MCF 10A (cell line): Measurements from ENCODE around the gene CAMKK2. TPM values are rescaled to one million over a fixed set of nuclear protein-coding genes. Genes with fewer than 3 reads are reported as not detected.
A peak's percentile ranks its signal among the peaks of the same experiment; 100 is the strongest.
"Not testable (repeated sequence)": the region's sequence is repeated elsewhere in the genome, so short reads cannot be mapped to it uniquely, and the experiment has no call there.

Experiments
- BruUV-seq: library from RNA; stranded (reverse); fragments of 400-500 nt; replicated peaks from 2 replicates; lab custom pipeline; 2021; lab: Mats Ljungman, UMichigan
- CTCF ChIA-PET: fragments of 300-600 bp; sonication (Branson Sonifier 250); formaldehyde crosslinking; extraction: SDS; loops from one replicate; lab custom pipeline; 2021; ENCODE audit warnings: antibody characterized with exemption, inconsistent platforms; lab: Yijun Ruan, JAX
- POLR2A ChIA-PET: fragments of 300-600, 350-650 bp; sonication (Branson Sonifier 250); formaldehyde crosslinking; extraction: SDS; loops from one replicate; lab custom pipeline; 2020; ENCODE audit warnings: antibody characterized with exemption, inconsistent platforms; lab: Yijun Ruan, JAX
- DNase-seq: peaks from one replicate; pipeline ENCODE4 v3.0.0-alpha.2; 2018; ENCODE audit not compliant: unreplicated experiment
- H3K27ac Mint-ChIP-seq: one replicate; pipeline ENCODE4 v1.8.0; 2022; ENCODE audit warnings: mild to moderate bottlenecking, low read depth, mixed read lengths; ENCODE audit not compliant: unreplicated experiment
- H3K27me3 Mint-ChIP-seq: one replicate; pipeline ENCODE4 v1.8.0; 2022; ENCODE audit warnings: mixed read lengths; ENCODE audit not compliant: insufficient read depth, unreplicated experiment
- H3K36me3 Mint-ChIP-seq: one replicate; pipeline ENCODE4 v1.8.0; 2022; ENCODE audit warnings: mild to moderate bottlenecking, moderate library complexity, mixed read lengths; ENCODE audit not compliant: insufficient read depth, unreplicated experiment
- H3K4me1 Mint-ChIP-seq: one replicate; pipeline ENCODE4 v1.8.0; 2022; ENCODE audit warnings: mixed read lengths; ENCODE audit not compliant: insufficient read depth, unreplicated experiment
- H3K4me3 Mint-ChIP-seq: one replicate; pipeline ENCODE4 v1.8.0; 2022; ENCODE audit warnings: mild to moderate bottlenecking, moderate library complexity, mixed read lengths; ENCODE audit not compliant: unreplicated experiment
- H3K9me3 Mint-ChIP-seq: one replicate; pipeline ENCODE4 v1.8.0; 2022; ENCODE audit warnings: mixed read lengths; ENCODE audit not compliant: unreplicated experiment
- intact Hi-C: fragments of 100-400 bp; cut with micrococcal nuclease; formaldehyde crosslinking; loops from 2 replicates; pipeline ENCODE4 v1.14.1; 2022
- total RNA-seq: library from RNA; stranded (reverse); gene quantifications from 2 replicates; pipeline ENCODE4 v1.2.3, GENCODE V29; 2022
- TF ChIP-seq, protein P1 (sequence below): fragments of 200-600 bp; IDR thresholded peaks from one replicate; pipeline ENCODE4 v1.8.0; 2022; ENCODE audit warnings: antibody characterized with exemption, mild to moderate bottlenecking; ENCODE audit not compliant: unreplicated experiment

Gene CAMKK2
- total RNA-seq, 1 experiment from 2014 or later = 36.3 TPM

DNA sequence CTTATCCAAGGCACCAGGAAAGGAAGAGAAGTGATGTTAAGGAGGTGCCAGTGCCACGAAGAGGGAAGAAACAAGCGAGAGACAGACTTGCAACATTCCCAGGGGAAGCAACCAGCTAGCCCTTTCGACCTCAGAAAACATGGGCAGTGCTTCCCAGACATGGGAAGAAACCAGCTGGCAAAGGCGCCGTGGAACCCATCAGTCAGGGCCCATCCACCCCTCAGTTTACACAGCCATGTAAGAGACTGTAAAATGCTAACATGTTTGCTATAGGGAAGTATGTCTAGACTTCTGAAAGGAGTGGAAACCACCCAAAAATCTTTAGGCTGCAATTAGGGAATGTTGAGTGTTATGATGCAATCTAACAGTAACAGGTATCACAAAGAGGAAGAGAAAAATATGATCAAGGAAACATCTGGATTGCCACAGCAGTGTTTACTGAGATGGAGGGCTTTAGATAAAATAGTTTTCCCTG, 29.4 kb upstream of the CAMKK2 start:
- Mint-ChIP-seq H3K27ac (peak overlapping the region; percentile 9), H3K4me3 (no peak overlapping the region), H3K27me3 (no peaks in the 10 kb centered on the region), H3K9me3 (no peaks in the 10 kb centered on the region), H3K4me1 (no peaks in the 10 kb centered on the region), H3K36me3 (peaks cover 81% of the 10 kb centered on the region)
- intact Hi-C loops = no loop called here
- no peak for DNase-seq
- ChIA-PET POLR2A (no interaction called here), CTCF (interaction anchor here (0.6 to 3.9 kb wide), 2 partner anchors 9 to 73 kb away, joined by 3 to 25 read pairs; no protein-coding TSS in a partner anchor)
- TF ChIP-seq, protein P1, sequence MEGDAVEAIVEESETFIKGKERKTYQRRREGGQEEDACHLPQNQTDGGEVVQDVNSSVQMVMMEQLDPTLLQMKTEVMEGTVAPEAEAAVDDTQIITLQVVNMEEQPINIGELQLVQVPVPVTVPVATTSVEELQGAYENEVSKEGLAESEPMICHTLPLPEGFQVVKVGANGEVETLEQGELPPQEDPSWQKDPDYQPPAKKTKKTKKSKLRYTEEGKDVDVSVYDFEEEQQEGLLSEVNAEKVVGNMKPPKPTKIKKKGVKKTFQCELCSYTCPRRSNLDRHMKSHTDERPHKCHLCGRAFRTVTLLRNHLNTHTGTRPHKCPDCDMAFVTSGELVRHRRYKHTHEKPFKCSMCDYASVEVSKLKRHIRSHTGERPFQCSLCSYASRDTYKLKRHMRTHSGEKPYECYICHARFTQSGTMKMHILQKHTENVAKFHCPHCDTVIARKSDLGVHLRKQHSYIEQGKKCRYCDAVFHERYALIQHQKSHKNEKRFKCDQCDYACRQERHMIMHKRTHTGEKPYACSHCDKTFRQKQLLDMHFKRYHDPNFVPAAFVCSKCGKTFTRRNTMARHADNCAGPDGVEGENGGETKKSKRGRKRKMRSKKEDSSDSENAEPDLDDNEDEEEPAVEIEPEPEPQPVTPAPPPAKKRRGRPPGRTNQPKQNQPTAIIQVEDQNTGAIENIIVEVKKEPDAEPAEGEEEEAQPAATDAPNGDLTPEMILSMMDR = no peak
- no TSS peak for BruUV-seq

DNA sequence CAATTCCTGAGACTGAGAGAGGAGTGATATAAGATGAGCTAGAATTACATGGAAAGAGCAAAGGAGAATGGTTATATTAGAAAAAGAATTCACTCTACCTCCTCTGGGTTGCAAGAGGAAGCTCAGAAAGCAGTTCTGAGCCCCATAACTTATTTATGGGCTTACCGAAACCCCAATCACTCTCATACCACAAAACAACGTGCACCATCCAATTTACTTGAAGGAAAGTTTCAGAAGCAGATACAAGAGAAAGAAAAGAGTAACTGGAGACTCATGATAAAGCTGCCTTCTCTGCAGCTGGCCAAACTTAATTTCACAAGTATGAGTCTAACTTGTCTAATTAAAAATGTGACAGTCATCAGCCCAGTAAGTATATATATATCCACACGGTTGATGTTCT, 27.4 kb upstream of the CAMKK2 start:
- H3K9me3 Mint-ChIP-seq = no peaks in the 10 kb centered on the region
- H3K27me3 Mint-ChIP-seq = no peaks in the 10 kb centered on the region
- no peak for DNase-seq
- H3K4me1 Mint-ChIP-seq = no peaks in the 10 kb centered on the region
- intact Hi-C loops = no loop called here
- TF ChIP-seq, protein P1 = no peak
- H3K27ac Mint-ChIP-seq = peak overlapping the region; percentile 68
- no TSS peak for BruUV-seq
- POLR2A ChIA-PET = interaction anchor here (0.8 to 1.7 kb wide), 3 partner anchors 9 to 77 kb away, joined by 4 read pairs; no protein-coding TSS in a partner anchor
- peaks cover 80% of the 10 kb centered on the region for H3K36me3 Mint-ChIP-seq
- CTCF ChIA-PET = interaction anchor here (0.6 to 3.9 kb wide), 6 partner anchors 11 to 119 kb away, joined by 3 to 25 read pairs (median 4); no protein-coding TSS in a partner anchor
- no peak overlapping the region for H3K4me3 Mint-ChIP-seq

DNA sequence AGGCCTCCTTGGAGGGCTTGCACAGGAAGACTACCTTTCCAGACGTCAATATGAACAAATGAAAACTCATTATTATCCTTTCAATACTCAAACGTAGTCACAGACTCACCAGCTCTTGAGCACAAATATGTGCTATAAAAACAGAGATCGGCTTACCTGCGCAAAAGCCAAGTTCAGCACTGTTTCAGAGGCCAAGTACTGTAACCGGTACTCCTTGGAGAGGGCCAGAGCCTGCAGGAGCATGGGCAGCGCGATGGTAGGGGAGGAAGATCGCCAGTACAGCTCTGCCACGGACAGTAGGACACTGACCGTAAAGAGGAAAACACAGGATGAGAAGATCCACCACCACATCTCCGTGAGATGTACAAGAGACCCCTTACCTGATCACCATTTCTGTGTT, 21.6 kb upstream of the CAMKK2 start:
- POLR2A ChIA-PET = interaction anchor here (0.6 kb wide), 1 partner anchor 20 kb away, joined by 3 read pairs; no protein-coding TSS in a partner anchor
- Mint-ChIP-seq H3K27me3 (no peaks in the 10 kb centered on the region), H3K36me3 (peaks cover 74% of the 10 kb centered on the region), H3K9me3 (no peaks in the 10 kb centered on the region), H3K4me3 (no peak overlapping the region), H3K27ac (peak overlapping the region; percentile 19), H3K4me1 (no peaks in the 10 kb centered on the region)
- no TSS peak for BruUV-seq
- intact Hi-C loops = no loop called here
- no peak for DNase-seq
- TF ChIP-seq, protein P1 = no peak
- CTCF ChIA-PET = interaction anchor here (0.6 to 0.9 kb wide), 2 partner anchors 10 to 55 kb away, joined by 3 read pairs; no protein-coding TSS in a partner anchor

DNA sequence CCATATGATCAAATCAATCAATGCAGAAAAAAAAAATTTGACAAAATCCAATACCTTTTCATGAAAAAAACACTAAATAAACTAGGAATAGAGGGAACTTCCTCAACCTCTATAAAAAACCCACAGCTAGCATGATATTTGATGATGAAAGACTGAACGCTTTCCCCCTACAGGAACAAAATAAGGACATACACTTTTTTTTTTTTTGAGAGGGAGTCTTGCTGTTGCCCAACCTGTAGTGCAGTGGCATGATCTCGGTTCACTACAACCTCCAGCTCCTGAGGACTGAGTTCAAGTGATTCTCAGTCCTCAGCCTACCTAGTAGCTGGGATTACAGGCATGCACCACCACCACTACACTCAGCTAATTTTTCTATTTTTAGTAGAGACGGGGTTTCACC, 17.9 kb upstream of the CAMKK2 start:
- no peaks in the 10 kb centered on the region for H3K4me1 Mint-ChIP-seq
- CTCF ChIA-PET = no interaction called here
- no peak overlapping the region for H3K4me3 Mint-ChIP-seq
- intact Hi-C loops = no loop called here
- BruUV-seq = no TSS peak
- POLR2A ChIA-PET = interaction anchor here (0.5 kb wide), 1 partner anchor 1025 kb away, joined by 3 read pairs; no protein-coding TSS in a partner anchor
- no peak for DNase-seq
- H3K27me3 Mint-ChIP-seq = no peaks in the 10 kb centered on the region
- TF ChIP-seq, protein P1 = no peak
- peaks cover 80% of the 10 kb centered on the region for H3K36me3 Mint-ChIP-seq
- H3K27ac Mint-ChIP-seq = no peak overlapping the region
- H3K9me3 Mint-ChIP-seq = no peaks in the 10 kb centered on the region

DNA sequence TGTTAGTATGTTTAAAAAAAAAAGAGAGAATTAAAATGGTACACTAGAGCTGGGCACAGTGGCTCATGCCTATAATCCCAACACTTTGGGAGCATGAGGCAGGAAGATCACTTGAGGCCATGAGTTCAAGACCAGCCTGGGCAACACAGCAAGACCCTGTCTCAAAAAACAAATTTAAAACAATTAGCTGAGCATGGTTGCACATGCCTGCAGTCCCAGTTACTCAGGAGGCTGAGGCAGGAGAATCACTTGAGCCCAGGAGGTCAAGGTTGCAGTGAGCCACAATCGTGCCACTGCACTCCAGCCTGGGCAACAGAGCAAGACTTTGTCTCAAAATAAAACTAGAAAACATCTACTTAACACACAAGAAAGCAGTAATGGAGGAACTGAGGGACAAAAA, 13.7 kb upstream of the CAMKK2 start:
- not testable (repeated sequence) for H3K27ac Mint-ChIP-seq, BruUV-seq

DNA sequence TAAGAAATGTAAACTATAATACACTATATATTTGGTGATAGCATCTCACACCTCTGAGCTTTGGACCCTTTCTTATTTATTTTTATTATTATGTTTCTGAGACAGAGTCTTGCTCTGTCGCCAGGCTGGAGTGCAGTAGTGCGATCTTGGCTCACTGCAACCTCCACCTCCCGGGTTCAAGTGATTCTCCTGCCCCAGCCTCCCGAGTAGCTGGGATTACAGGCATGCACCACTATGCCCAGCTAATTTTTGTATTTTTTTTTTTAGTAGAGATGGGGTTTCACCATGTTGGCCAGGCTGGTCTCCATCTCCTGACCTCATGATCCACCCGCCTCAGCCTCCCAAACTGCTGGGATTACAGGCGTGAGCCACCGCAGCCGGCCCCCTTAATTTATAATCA, 10.9 kb upstream of the CAMKK2 start:
- H3K27ac Mint-ChIP-seq, H3K9me3 Mint-ChIP-seq, H3K4me1 Mint-ChIP-seq, H3K27me3 Mint-ChIP-seq, intact Hi-C loops, DNase-seq, BruUV-seq, H3K4me3 Mint-ChIP-seq: not testable (repeated sequence)
- peaks cover 45% of the 10 kb centered on the region for H3K36me3 Mint-ChIP-seq
- ChIA-PET POLR2A (interaction anchor here (0.5 kb wide), 1 partner anchor 446 kb away, joined by 4 read pairs; no protein-coding TSS in a partner anchor), CTCF (interaction anchor here (0.6 to 1.0 kb wide), 2 partner anchors 14 to 17 kb away, joined by 4 read pairs; no protein-coding TSS in a partner anchor)

More for the DNA sequence above, 13.7 kb upstream of the CAMKK2 start:
- peaks cover 64% of the 10 kb centered on the region for H3K36me3 Mint-ChIP-seq
- CTCF ChIA-PET = interaction anchor here (1.0 to 2.7 kb wide), 2 partner anchors 13 to 23 kb away, joined by 3 to 8 read pairs; no protein-coding TSS in a partner anchor
- H3K27me3 Mint-ChIP-seq, H3K4me3 Mint-ChIP-seq, DNase-seq, H3K9me3 Mint-ChIP-seq, H3K4me1 Mint-ChIP-seq, intact Hi-C loops: not testable (repeated sequence)
- POLR2A ChIA-PET = interaction anchor here (0.6 to 0.9 kb wide), 2 partner anchors 90 to 198 kb away, joined by 3 read pairs; partner anchors contain the start of gene RNF34
